DOHH2 (cell line): ENCODE data around the gene TIE1.

Experiments used
- H3F3A ChIP-seq: fragments of 200-600 bp; sonication (generic), shearing (Covaris generic); 2 replicates; pipeline ENCODE4 v1.6.0; 2016; ENCODE audit warnings: antibody characterized with exemption, mild to moderate bottlenecking; ENCODE audit not compliant: control insufficient read depth, insufficient read depth
- H3K27ac ChIP-seq: fragments of 200-600 bp; sonication (generic); 2 replicates; pipeline ENCODE4 v1.5.1; 2014; ENCODE audit warnings: low read depth, mild to moderate bottlenecking, low read length, moderate library complexity
- H3K27me3 ChIP-seq: fragments of 200-600 bp; sonication (generic); 2 replicates; pipeline ENCODE4 v1.6.1; 2014; ENCODE audit warnings: mild to moderate bottlenecking, low read length, mixed read lengths; ENCODE audit not compliant: control insufficient read depth
- H3K36me3 ChIP-seq: fragments of 200-600 bp; sonication (generic); 2 replicates; pipeline ENCODE4 v1.6.1; 2014; ENCODE audit warnings: mild to moderate bottlenecking, low read length, moderate library complexity, mixed read lengths; ENCODE audit not compliant: control insufficient read depth
- H3K4me1 ChIP-seq: fragments of 200-600 bp; sonication (generic); 2 replicates; pipeline ENCODE4 v1.6.1; 2014; ENCODE audit warnings: mild to moderate bottlenecking, low read length, mixed read lengths; ENCODE audit not compliant: control insufficient read depth
- H3K4me2 ChIP-seq: fragments of 200-600 bp; sonication (generic); 2 replicates; pipeline ENCODE4 v1.6.0; 2014; ENCODE audit warnings: mild to moderate bottlenecking, low read length, moderate library complexity
- H3K4me3 ChIP-seq: fragments of 200-600 bp; sonication (generic); 2 replicates; pipeline ENCODE4 v1.5.1; 2014; ENCODE audit warnings: mild to moderate bottlenecking, low read length, mixed read lengths
- H3K79me2 ChIP-seq: fragments of 200-600 bp; sonication (generic); 2 replicates; pipeline ENCODE4 v1.6.1; 2014; ENCODE audit warnings: mild to moderate bottlenecking, low read length, mixed read lengths; ENCODE audit not compliant: control insufficient read depth
- H3K9me2 ChIP-seq: fragments of 200-600 bp; sonication (generic); replicated peaks from 2 replicates; pipeline ENCODE4 v1.6.1; 2014; ENCODE audit warnings: mild to moderate bottlenecking, low read length, mixed read lengths; ENCODE audit not compliant: control insufficient read depth
- H3K9me3 ChIP-seq: fragments of 200-600 bp; sonication (generic); 2 replicates; pipeline ENCODE4 v1.6.1; 2014; ENCODE audit warnings: antibody characterized with exemption, low read length, mixed read lengths; ENCODE audit not compliant: control insufficient read depth, insufficient read depth
- H4K20me1 ChIP-seq: fragments of 200-600 bp; sonication (generic); 2 replicates; pipeline ENCODE4 v1.6.0; 2014; ENCODE audit warnings: low read depth, mild to moderate bottlenecking, antibody characterized with exemption, low read length, moderate library complexity; ENCODE audit not compliant: control insufficient read depth, insufficient read depth
- EZH2phosphoT487 ChIP-seq: fragments of 200-600 bp; sonication (generic); IDR thresholded peaks from 2 replicates; pipeline ENCODE4 v1.6.1; 2017; ENCODE audit warnings: borderline replicate concordance, mild to moderate bottlenecking, antibody characterized with exemption, low read length, moderate library complexity, mixed read lengths
- TF ChIP-seq, protein P1 (sequence below): fragments of 200-600 bp; sonication (generic); IDR thresholded peaks from one replicate; pipeline ENCODE4 v1.5.1; 2014; ENCODE audit warnings: antibody characterized with exemption, mild to moderate bottlenecking, low read depth, low read length; ENCODE audit not compliant: poor library complexity, severe bottlenecking

Gene TIE1

DNA sequence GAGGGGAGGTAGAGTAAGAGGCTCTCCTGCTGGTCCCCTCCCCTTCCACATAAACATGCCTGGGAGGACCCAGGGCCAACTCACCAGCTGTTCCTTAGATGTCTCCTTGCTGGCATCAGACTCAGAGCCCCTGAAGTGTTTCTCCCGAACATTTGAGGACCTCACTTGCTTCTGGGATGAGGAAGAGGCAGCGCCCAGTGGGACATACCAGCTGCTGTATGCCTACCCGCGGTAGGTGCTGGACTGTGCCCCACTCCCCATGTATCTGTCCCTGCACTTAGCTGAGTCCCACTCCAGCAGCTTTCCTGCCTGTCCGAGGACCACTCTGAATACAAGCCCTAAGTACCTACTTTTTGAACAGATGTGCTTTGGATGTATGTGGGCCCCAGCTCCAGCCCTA lies 37.2 kb downstream of the TIE1 start:
- no peaks in the 10 kb centered on the region for H3K36me3 ChIP-seq

DNA sequence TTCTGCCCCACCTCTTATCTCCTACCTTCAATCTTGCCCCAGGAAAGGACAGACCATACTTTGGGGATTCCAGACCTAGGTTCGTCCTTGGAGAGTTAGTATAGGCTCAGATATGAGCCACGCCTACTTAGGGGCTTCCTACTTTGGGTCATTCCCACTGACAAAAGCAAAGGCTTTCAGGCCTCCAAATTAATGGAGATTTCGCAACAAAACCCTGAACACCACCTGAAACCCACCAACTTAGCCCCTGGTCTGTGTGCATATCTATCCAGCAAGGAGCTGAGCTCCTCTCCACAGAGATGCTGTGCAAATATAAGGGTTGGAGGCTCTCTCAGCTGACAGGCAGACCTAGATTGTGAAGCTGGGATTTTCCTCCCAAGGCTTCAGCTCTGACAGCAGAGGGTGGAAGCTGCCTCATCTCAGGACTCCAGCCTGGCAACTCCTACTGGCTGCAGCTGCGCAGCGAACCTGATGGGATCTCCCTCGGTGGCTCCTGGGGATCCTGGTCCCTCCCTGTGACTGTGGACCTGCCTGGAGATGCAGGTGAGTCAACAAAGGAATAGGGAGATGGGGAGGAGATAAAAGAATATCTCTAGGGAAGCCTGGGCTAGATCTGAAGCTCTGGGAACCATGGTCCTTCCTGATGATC lies 38.9 kb downstream of the TIE1 start:
- Histone ChIP-seq H3K4me2 (no peak overlapping the region), H3K4me3 (no peak overlapping the region), H3K27me3 (peaks cover 2% of the 10 kb centered on the region; the same call in 1 of the 2 replicates), H3F3A (no peaks in the 10 kb centered on the region), H3K79me2 (no peaks in the 10 kb centered on the region), H3K36me3 (no peaks in the 10 kb centered on the region), H4K20me1 (no peaks in the 10 kb centered on the region), H3K9me3 (no peaks in the 10 kb centered on the region), H3K9me2 (no peaks in the 10 kb centered on the region), H3K4me1 (no peaks in the 10 kb centered on the region), H3K27ac (no peak overlapping the region)
- TF ChIP-seq EZH2phosphoT487: no peak
- TF ChIP-seq, protein P1, sequence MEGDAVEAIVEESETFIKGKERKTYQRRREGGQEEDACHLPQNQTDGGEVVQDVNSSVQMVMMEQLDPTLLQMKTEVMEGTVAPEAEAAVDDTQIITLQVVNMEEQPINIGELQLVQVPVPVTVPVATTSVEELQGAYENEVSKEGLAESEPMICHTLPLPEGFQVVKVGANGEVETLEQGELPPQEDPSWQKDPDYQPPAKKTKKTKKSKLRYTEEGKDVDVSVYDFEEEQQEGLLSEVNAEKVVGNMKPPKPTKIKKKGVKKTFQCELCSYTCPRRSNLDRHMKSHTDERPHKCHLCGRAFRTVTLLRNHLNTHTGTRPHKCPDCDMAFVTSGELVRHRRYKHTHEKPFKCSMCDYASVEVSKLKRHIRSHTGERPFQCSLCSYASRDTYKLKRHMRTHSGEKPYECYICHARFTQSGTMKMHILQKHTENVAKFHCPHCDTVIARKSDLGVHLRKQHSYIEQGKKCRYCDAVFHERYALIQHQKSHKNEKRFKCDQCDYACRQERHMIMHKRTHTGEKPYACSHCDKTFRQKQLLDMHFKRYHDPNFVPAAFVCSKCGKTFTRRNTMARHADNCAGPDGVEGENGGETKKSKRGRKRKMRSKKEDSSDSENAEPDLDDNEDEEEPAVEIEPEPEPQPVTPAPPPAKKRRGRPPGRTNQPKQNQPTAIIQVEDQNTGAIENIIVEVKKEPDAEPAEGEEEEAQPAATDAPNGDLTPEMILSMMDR: no peak

More for the DNA sequence above, 37.2 kb downstream of the TIE1 start:
- Histone ChIP-seq H3F3A (no peaks in the 10 kb centered on the region), H3K4me1 (no peaks in the 10 kb centered on the region), H4K20me1 (no peaks in the 10 kb centered on the region), H3K9me3 (no peaks in the 10 kb centered on the region), H3K27ac (no peak overlapping the region), H3K79me2 (no peaks in the 10 kb centered on the region), H3K4me3 (no peak overlapping the region), H3K4me2 (no peak overlapping the region), H3K27me3 (peaks cover 2% of the 10 kb centered on the region; the same call in 1 of the 2 replicates), H3K9me2 (no peaks in the 10 kb centered on the region)
- no peak for TF ChIP-seq EZH2phosphoT487
- TF ChIP-seq, protein P1: no peak

DNA sequence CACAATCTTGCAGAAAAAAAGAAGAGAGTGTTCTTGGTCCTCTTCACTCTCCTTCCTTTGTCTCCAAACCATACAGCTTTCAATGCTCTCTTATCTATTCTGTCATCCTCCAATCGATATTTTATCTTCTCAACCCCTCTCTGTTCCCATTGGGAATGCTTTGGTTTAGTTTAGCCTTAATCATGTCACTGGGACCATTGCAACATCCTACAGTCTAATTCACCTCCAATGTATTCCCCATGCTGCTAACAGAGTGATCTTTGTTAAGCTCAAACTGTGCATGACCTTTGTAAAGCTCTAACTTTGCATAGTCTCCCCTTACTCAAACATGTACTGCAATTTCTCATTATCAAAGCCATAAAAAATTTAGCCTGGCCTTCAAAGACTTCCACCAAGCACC lies 39.8 kb downstream of the TIE1 start:
- H3K27ac ChIP-seq: no peak overlapping the region
- H3K4me3 ChIP-seq: no peak overlapping the region
- H3K9me2 ChIP-seq: no peaks in the 10 kb centered on the region
- H3K9me3 ChIP-seq: no peaks in the 10 kb centered on the region
- H4K20me1 ChIP-seq: no peaks in the 10 kb centered on the region
- H3K4me2 ChIP-seq: no peak overlapping the region
- H3K4me1 ChIP-seq: no peaks in the 10 kb centered on the region
- H3F3A ChIP-seq: no peaks in the 10 kb centered on the region
- TF ChIP-seq, protein P1: no peak
- TF ChIP-seq EZH2phosphoT487: no peak
- no peaks in the 10 kb centered on the region for H3K36me3 ChIP-seq
- no peaks in the 10 kb centered on the region for H3K79me2 ChIP-seq
- H3K27me3 ChIP-seq: peaks cover 2% of the 10 kb centered on the region; the same call in 1 of the 2 replicates
